ENCODE data around the gene MED25. TPM values are rescaled to one million over a fixed set of nuclear protein-coding genes. Genes with fewer than 3 reads are reported as not detected.

Gene MED25
- total RNA-seq, 2 donors from 2014 or later = 38.4 to 173 TPM

GRCh38 chr19:49884760-49885159 is 66.7 kb downstream of the MED25 start:
- intact Hi-C loops (cut with DNase I) = no loop called here
- H3K27ac ChIP-seq = no peak overlapping the region
- H3K36me3 ChIP-seq = peaks cover 22 to 45% of the 10 kb centered on the region in 2 donors
- TF ChIP-seq POLR2AphosphoS5 (IDR thresholded peaks at IDR 0.05) (no peak), CTCF (IDR thresholded peaks at IDR 0.05) (no peak), POLR2A (IDR thresholded peaks at IDR 0.05) (no peak)
- H3K9me3 ChIP-seq = no peaks in the 10 kb centered on the region
- 88% methylated on average over 3 of the region's 3 CpGs for WGBS
- no peak for DNase-seq (ENCODE audit: low spot score)
- no peaks in the 10 kb centered on the region for H3K27me3 ChIP-seq (replicated peaks; ENCODE audit: insufficient read depth)
- H3K4me3 ChIP-seq = no peak overlapping the region
- H3K4me1 ChIP-seq (replicated peaks) = no peaks in the 10 kb centered on the region

Small RNA genes lying within 50 kb of the gene (microRNA-seq; reads per million reads assigned to microRNA genes)
- gene MIR4749 (1.8 reads per million, percentile 26 among the genes with 10 or more reads in this experiment), gene MIR6799 (not detected), gene MIR6800 (not detected)

Small RNA genes lying within 50 kb of the gene (small RNA-seq; reads per million reads assigned to genes)
- gene MIR4749 (0 to 0.09 reads per million in 2 donors), gene MIR6799 (0 reads per million in 2 donors)

Other genes starting within 250 kb of the MED25 start
- 10 to 100 TPM; 62.9 to 91.7 TPM for gene NOSIP, start 237.7 kb upstream of the MED25 start, total RNA-seq
- 10 to 100 TPM in 1 of 2 donors, 1 to 10 TPM in 1; 8.1 to 22.5 TPM for gene PRRG2, start 237.0 kb upstream of the MED25 start, total RNA-seq
- gene PRR12, start 227.1 kb upstream of the MED25 start, total RNA-seq = 10 to 100 TPM; 24.0 to 41.9 TPM
- 10 to 100 TPM; 59.1 to 72.3 TPM for gene RRAS, start 178.1 kb upstream of the MED25 start, total RNA-seq
- 10 to 100 TPM; 47.9 to 80.8 TPM for gene SCAF1, start 176.1 kb upstream of the MED25 start, total RNA-seq
- gene IRF3, start 152.4 kb upstream of the MED25 start, total RNA-seq = 10 to 100 TPM; 53.4 to 58.0 TPM
- 10 to 100 TPM; 11.6 to 11.7 TPM for gene BCL2L12, start 152.4 kb upstream of the MED25 start, total RNA-seq
- gene PRMT1, start 141.0 kb upstream of the MED25 start, total RNA-seq = 100 to 1,000 TPM; 142 to 300 TPM
- 1 to 10 TPM in 1 of 2 donors, under 1 TPM in 1; 0.68 to 6.1 TPM for gene ADM5, start 128.7 kb upstream of the MED25 start, total RNA-seq
- 1 to 10 TPM in 1 of 2 donors, under 1 TPM in 1; 0.96 to 5.5 TPM for gene CPT1C, start 127.2 kb upstream of the MED25 start, total RNA-seq
- 10 to 100 TPM in 1 of 2 donors, not detected in 1; 10.6 TPM for gene TSKS, start 55.0 kb upstream of the MED25 start, total RNA-seq
- gene AP2A1, start 51.3 kb upstream of the MED25 start, total RNA-seq = 100 to 1,000 TPM in 1 of 2 donors, 10 to 100 TPM in 1; 62.7 to 252 TPM
- 10 to 100 TPM; 39.2 to 45.4 TPM for gene FUZ, start 5.0 kb upstream of the MED25 start, total RNA-seq
- 100 to 1,000 TPM; 179 to 252 TPM for gene PTOV1, start 32.9 kb downstream of the MED25 start, total RNA-seq
- gene PNKP, start 49.3 kb downstream of the MED25 start, total RNA-seq = 100 to 1,000 TPM in 1 of 2 donors, 10 to 100 TPM in 1; 64.9 to 128 TPM
- gene AKT1S1, start 59.1 kb downstream of the MED25 start, total RNA-seq = 10 to 100 TPM; 27.6 to 30.2 TPM
- gene TBC1D17, start 59.4 kb downstream of the MED25 start, total RNA-seq = 10 to 100 TPM; 33.0 to 51.4 TPM
- gene IL4I1, start 78.6 kb downstream of the MED25 start, total RNA-seq = 1 to 10 TPM in 1 of 2 donors, under 1 TPM in 1; 0.14 to 2.5 TPM
- gene ATF5, start 110.9 kb downstream of the MED25 start, total RNA-seq = 10 to 100 TPM; 14.0 to 16.4 TPM
- 10 to 100 TPM; 44.4 to 76.9 TPM for gene NUP62, start 111.2 kb downstream of the MED25 start, total RNA-seq
- 1 to 10 TPM in 1 of 2 donors, under 1 TPM in 1; 0.68 to 1.0 TPM for gene SIGLEC11, start 142.9 kb downstream of the MED25 start, total RNA-seq
- gene VRK3, start 207.1 kb downstream of the MED25 start, total RNA-seq = 10 to 100 TPM; 47.8 to 76.5 TPM
- gene ZNF473, start 207.7 kb downstream of the MED25 start, total RNA-seq = 10 to 100 TPM; 16.7 to 26.0 TPM

Data from prostate gland (tissue), 2 donors.